Liver (tissue), 9 donors: ENCODE results near the gene USP31. TPM values are rescaled to one million over a fixed set of nuclear protein-coding genes. Genes with fewer than 3 reads are reported as not detected.

Experiments
- DNase-seq: peaks from one replicate; pipeline ENCODE4 v3.0.0-alpha.2; 2017; ENCODE audit warnings: low spot score
- H3K27ac ChIP-seq, 2 donors: one replicate each; pipeline ENCODE4 v1.7.0; 2013; ENCODE audit warnings: inconsistent platforms in 2 of 2, low read length in 2 of 2, control low read depth in 1 of 2, low read depth in 1 of 2, mild to moderate bottlenecking in 1 of 2
- H3K27me3 ChIP-seq, 4 donors: one replicate each; pipeline versions ENCODE4 v1.6.1 to v1.7.0; 2013; ENCODE audit warnings: low read length in 3 of 4, inconsistent platforms in 1 of 4, mild to moderate bottlenecking in 1 of 4, moderate library complexity in 1 of 4; ENCODE audit not compliant: control insufficient read depth in 4 of 4, insufficient read depth in 4 of 4
- H3K36me3 ChIP-seq, 4 donors: one replicate each; pipeline versions ENCODE4 v1.6.1 to v1.7.0; 2013; ENCODE audit warnings: low read length in 3 of 4, mild to moderate bottlenecking in 3 of 4, low read depth in 1 of 4, moderate library complexity in 1 of 4; ENCODE audit not compliant: control insufficient read depth in 4 of 4, insufficient read depth in 3 of 4
- H3K4me1 ChIP-seq, 4 donors: one replicate each; pipeline versions ENCODE4 v1.6.1 to v1.7.0; 2013; ENCODE audit warnings: low read length in 3 of 4, mild to moderate bottlenecking in 3 of 4, moderate library complexity in 1 of 4; ENCODE audit not compliant: control insufficient read depth in 4 of 4, insufficient read depth in 4 of 4
- H3K4me3 ChIP-seq, 3 donors: one replicate each; pipeline versions ENCODE4 v1.6.1 to v1.7.0; 2013; ENCODE audit warnings: low read length in 3 of 3, control low read depth in 1 of 3, low read depth in 1 of 3, mild to moderate bottlenecking in 1 of 3
- H3K9ac ChIP-seq, 2 donors: one replicate each; pipeline ENCODE4 v1.7.0; 2013; ENCODE audit warnings: low read length in 2 of 2, mild to moderate bottlenecking in 2 of 2, moderate library complexity in 2 of 2, control low read depth in 1 of 2, low read depth in 1 of 2
- H3K9me3 ChIP-seq, 4 donors: one replicate each; pipeline versions ENCODE4 v1.6.1 to v1.7.0; 2013; ENCODE audit warnings: low read length in 3 of 4; ENCODE audit not compliant: control insufficient read depth in 4 of 4
- EGR1 ChIP-seq, 2 donors: IDR thresholded peaks; 2 replicates each; pipeline ENCODE4 v1.6.1; 2016 to 2018; ENCODE audit warnings: antibody characterized with exemption in 2 of 2, low read depth in 2 of 2
- FOXA1 ChIP-seq: IDR thresholded peaks from 2 replicates; pipeline ENCODE4 v1.6.1; 2016; ENCODE audit warnings: antibody characterized with exemption
- FOXA2 ChIP-seq: IDR thresholded peaks from 2 replicates; pipeline ENCODE4 v1.6.1; 2016; ENCODE audit warnings: antibody characterized with exemption
- GABPA ChIP-seq, 2 donors: IDR thresholded peaks in 1 of 2; conservative IDR thresholded peaks in 1 of 2; 2 replicates each; pipeline ENCODE4 v1.6.1; 2016; ENCODE audit warnings: antibody characterized with exemption in 2 of 2, mild to moderate bottlenecking in 1 of 2, moderate library complexity in 1 of 2
- HNF4A ChIP-seq, 2 donors: conservative IDR thresholded peaks; 2 replicates each; pipeline ENCODE4 v1.6.1; 2016; ENCODE audit warnings: antibody characterized with exemption in 2 of 2, mild to moderate bottlenecking in 2 of 2
- HNF4G ChIP-seq: IDR thresholded peaks from 2 replicates; pipeline ENCODE4 v1.6.1; 2016; ENCODE audit warnings: antibody characterized with exemption
- JUND ChIP-seq, 2 donors: IDR thresholded peaks; 2 replicates each; pipeline ENCODE4 v1.6.1; 2016; ENCODE audit warnings: antibody characterized with exemption in 2 of 2
- MAX ChIP-seq: IDR thresholded peaks from 2 replicates; pipeline ENCODE4 v1.6.1; 2016; ENCODE audit warnings: antibody characterized with exemption
- NR2F2 ChIP-seq: IDR thresholded peaks from 2 replicates; pipeline ENCODE4 v1.6.1; 2016; ENCODE audit warnings: antibody characterized with exemption
- RAD21 ChIP-seq, 2 donors: IDR thresholded peaks; 2 replicates each; pipeline ENCODE4 v1.6.1; 2016; ENCODE audit warnings: antibody characterized with exemption in 2 of 2, mild to moderate bottlenecking in 2 of 2
- RXRA ChIP-seq, 2 donors: IDR thresholded peaks; 2 replicates each; pipeline ENCODE4 v1.6.1; 2017 to 2018; ENCODE audit warnings: antibody characterized with exemption in 2 of 2, mild to moderate bottlenecking in 1 of 2
- SP1 ChIP-seq: IDR thresholded peaks from 2 replicates; pipeline ENCODE4 v1.6.1; 2018; ENCODE audit warnings: antibody characterized with exemption, mild to moderate bottlenecking
- TAF1 ChIP-seq: conservative IDR thresholded peaks from 2 replicates; pipeline ENCODE4 v1.6.1; 2016; ENCODE audit warnings: antibody characterized with exemption, mild to moderate bottlenecking
- YY1 ChIP-seq: IDR thresholded peaks from 2 replicates; pipeline ENCODE4 v1.6.1; 2016; ENCODE audit warnings: antibody characterized with exemption, mild to moderate bottlenecking
- WGBS: extraction: QIAGEN DNeasy Blood & Tissue Kit; methylation state at CpG from one replicate; pipeline ENCODE4 v1.1.7; 2013; 5-methylcytosine and 5-hydroxymethylcytosine counted together
- polyA plus RNA-seq, 2 donors: library from polyadenylated mRNA; stranded (reverse) in 1 of 2; unstranded in 1 of 2; fragments of 200-250 nt in 1 of 2; fragments of >200 nt in 1 of 2; fragmentation: Nextera tagmentation in 1 of 2; extraction: Ambion mirVana in 1 of 2; gene quantifications; one replicate each; pipeline versions ENCODE4 v1.2.1 to v1.2.3, GENCODE V29; 2013 to 2015
- total RNA-seq, 2 donors: library from RNA; depleted of rRNA; stranded (reverse); fragments of >200 nt; gene quantifications; one replicate each; pipeline ENCODE4 v1.2.3, GENCODE V29; 2014
- TF ChIP-seq, protein P1 (sequence below): IDR thresholded peaks from 2 replicates; pipeline ENCODE4 v1.6.1; 2016; ENCODE audit warnings: antibody characterized with exemption
- TF ChIP-seq, protein P2 (sequence below): IDR thresholded peaks from 2 replicates; pipeline ENCODE4 v1.6.1; 2016; ENCODE audit warnings: antibody characterized with exemption, mild to moderate bottlenecking
- TF ChIP-seq, protein P3 (sequence below): fragments of 150-350 bp; IDR thresholded peaks from 2 replicates; pipeline ENCODE4 v1.5.1; 2017; ENCODE audit warnings: improper control_type of control experiment, low read depth, low read length; ENCODE audit not compliant: missing input control
- TF ChIP-seq, protein P4 (sequence below): IDR thresholded peaks from 2 replicates; pipeline ENCODE4 v1.6.1; 2016; ENCODE audit warnings: antibody characterized with exemption
- donor health status: healthy.
- donor health status: healthy.
- donor health status: healthy.
- donor health status: healthy.
- donor health status: healthy.

Gene USP31
- total and polyA plus RNA-seq, 4 donors: 2.4 to 16.4 (median 3.8) TPM

GRCh38 chr16:23045025-23045424 lies 104.2 kb downstream of the USP31 start:
- Histone ChIP-seq H3K9me3 (peaks cover 0 to 6% (median 0%) of the 10 kb centered on the region in 4 donors), H3K4me3 (no peak overlapping the region), H3K36me3 (no peaks in the 10 kb centered on the region), H3K27me3 (peaks cover 0 to 2% (median 1%) of the 10 kb centered on the region in 4 donors), H3K9ac (no peak overlapping the region), H3K4me1 (no peaks in the 10 kb centered on the region), H3K27ac (no peak overlapping the region)
- TF ChIP-seq, protein P1, sequence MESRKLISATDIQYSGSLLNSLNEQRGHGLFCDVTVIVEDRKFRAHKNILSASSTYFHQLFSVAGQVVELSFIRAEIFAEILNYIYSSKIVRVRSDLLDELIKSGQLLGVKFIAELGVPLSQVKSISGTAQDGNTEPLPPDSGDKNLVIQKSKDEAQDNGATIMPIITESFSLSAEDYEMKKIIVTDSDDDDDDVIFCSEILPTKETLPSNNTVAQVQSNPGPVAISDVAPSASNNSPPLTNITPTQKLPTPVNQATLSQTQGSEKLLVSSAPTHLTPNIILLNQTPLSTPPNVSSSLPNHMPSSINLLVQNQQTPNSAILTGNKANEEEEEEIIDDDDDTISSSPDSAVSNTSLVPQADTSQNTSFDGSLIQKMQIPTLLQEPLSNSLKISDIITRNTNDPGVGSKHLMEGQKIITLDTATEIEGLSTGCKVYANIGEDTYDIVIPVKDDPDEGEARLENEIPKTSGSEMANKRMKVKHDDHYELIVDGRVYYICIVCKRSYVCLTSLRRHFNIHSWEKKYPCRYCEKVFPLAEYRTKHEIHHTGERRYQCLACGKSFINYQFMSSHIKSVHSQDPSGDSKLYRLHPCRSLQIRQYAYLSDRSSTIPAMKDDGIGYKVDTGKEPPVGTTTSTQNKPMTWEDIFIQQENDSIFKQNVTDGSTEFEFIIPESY: no peak
- TF ChIP-seq HNF4G: no peak
- TF ChIP-seq JUND (IDR thresholded peaks at IDR 0.05): no peak
- no peak for TF ChIP-seq NR2F2
- TF ChIP-seq RXRA (IDR thresholded peaks at IDR 0.05): no peak
- no peak for TF ChIP-seq HNF4A (conservative IDR thresholded peaks at IDR 0.05)
- TF ChIP-seq, protein P2, sequence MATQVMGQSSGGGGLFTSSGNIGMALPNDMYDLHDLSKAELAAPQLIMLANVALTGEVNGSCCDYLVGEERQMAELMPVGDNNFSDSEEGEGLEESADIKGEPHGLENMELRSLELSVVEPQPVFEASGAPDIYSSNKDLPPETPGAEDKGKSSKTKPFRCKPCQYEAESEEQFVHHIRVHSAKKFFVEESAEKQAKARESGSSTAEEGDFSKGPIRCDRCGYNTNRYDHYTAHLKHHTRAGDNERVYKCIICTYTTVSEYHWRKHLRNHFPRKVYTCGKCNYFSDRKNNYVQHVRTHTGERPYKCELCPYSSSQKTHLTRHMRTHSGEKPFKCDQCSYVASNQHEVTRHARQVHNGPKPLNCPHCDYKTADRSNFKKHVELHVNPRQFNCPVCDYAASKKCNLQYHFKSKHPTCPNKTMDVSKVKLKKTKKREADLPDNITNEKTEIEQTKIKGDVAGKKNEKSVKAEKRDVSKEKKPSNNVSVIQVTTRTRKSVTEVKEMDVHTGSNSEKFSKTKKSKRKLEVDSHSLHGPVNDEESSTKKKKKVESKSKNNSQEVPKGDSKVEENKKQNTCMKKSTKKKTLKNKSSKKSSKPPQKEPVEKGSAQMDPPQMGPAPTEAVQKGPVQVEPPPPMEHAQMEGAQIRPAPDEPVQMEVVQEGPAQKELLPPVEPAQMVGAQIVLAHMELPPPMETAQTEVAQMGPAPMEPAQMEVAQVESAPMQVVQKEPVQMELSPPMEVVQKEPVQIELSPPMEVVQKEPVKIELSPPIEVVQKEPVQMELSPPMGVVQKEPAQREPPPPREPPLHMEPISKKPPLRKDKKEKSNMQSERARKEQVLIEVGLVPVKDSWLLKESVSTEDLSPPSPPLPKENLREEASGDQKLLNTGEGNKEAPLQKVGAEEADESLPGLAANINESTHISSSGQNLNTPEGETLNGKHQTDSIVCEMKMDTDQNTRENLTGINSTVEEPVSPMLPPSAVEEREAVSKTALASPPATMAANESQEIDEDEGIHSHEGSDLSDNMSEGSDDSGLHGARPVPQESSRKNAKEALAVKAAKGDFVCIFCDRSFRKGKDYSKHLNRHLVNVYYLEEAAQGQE: no peak
- no peak for TF ChIP-seq TAF1
- TF ChIP-seq EGR1 (IDR thresholded peaks at IDR 0.05; ENCODE audit: low read depth in 2 of 2): no peak
- TF ChIP-seq YY1: no peak
- TF ChIP-seq MAX: no peak
- TF ChIP-seq GABPA (IDR thresholded peaks at IDR 0.05 in 1 of 2, conservative IDR thresholded peaks at IDR 0.05 in 1 of 2): no peak
- no peak for TF ChIP-seq FOXA1
- TF ChIP-seq, protein P3, sequence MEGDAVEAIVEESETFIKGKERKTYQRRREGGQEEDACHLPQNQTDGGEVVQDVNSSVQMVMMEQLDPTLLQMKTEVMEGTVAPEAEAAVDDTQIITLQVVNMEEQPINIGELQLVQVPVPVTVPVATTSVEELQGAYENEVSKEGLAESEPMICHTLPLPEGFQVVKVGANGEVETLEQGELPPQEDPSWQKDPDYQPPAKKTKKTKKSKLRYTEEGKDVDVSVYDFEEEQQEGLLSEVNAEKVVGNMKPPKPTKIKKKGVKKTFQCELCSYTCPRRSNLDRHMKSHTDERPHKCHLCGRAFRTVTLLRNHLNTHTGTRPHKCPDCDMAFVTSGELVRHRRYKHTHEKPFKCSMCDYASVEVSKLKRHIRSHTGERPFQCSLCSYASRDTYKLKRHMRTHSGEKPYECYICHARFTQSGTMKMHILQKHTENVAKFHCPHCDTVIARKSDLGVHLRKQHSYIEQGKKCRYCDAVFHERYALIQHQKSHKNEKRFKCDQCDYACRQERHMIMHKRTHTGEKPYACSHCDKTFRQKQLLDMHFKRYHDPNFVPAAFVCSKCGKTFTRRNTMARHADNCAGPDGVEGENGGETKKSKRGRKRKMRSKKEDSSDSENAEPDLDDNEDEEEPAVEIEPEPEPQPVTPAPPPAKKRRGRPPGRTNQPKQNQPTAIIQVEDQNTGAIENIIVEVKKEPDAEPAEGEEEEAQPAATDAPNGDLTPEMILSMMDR: no peak
- TF ChIP-seq SP1: no peak
- no peak for TF ChIP-seq RAD21 (IDR thresholded peaks at IDR 0.05)
- TF ChIP-seq FOXA2: no peak
- TF ChIP-seq, protein P4, sequence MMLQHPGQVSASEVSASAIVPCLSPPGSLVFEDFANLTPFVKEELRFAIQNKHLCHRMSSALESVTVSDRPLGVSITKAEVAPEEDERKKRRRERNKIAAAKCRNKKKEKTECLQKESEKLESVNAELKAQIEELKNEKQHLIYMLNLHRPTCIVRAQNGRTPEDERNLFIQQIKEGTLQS: no peak
- no peak for DNase-seq
- WGBS: 28% methylated on average over 1 of the region's 1 CpG
